Kidney (tissue), 14 donors: Measurements from ENCODE around the gene PHF2. TPM values are rescaled to one million over a fixed set of nuclear protein-coding genes. Genes with fewer than 3 reads are reported as not detected.

Source experiments
- DNase-seq, 5 donors: peaks; one replicate each; pipeline ENCODE4 v3.0.0-alpha.2; 2013 to 2020
- FAIRE-seq: peaks from 2 replicates; lab custom pipeline; 2012; peaks lifted over from hg19 to GRCh38; lab: Jason Lieb, UNC
- H3K27ac ChIP-seq, 2 donors: one replicate each; pipeline ENCODE4 v1.7.0; 2013; ENCODE audit warnings: low read depth in 2 of 2, low read length in 2 of 2, inconsistent platforms in 1 of 2
- H3K27me3 ChIP-seq: one replicate; pipeline ENCODE4 v1.7.1; 2013; ENCODE audit warnings: low read length, inconsistent platforms; ENCODE audit not compliant: control insufficient read depth, insufficient read depth
- H3K36me3 ChIP-seq, 3 donors: one replicate each; pipeline versions ENCODE4 v1.7.0 to v1.7.1; 2013; ENCODE audit warnings: low read length in 3 of 3, control low read depth in 1 of 3, inconsistent platforms in 1 of 3; ENCODE audit not compliant: insufficient read depth in 3 of 3, control insufficient read depth in 2 of 3
- H3K4me1 ChIP-seq, 3 donors: one replicate each; pipeline versions ENCODE4 v1.7.0 to v1.7.1; 2013; ENCODE audit warnings: low read length in 3 of 3, inconsistent platforms in 1 of 3, low read depth in 1 of 3; ENCODE audit not compliant: control insufficient read depth in 2 of 3, insufficient read depth in 2 of 3
- H3K4me3 ChIP-seq, 3 donors: one replicate each; pipeline versions ENCODE4 v1.7.0 to v1.8.1; 2013; ENCODE audit warnings: low read length in 3 of 3, control low read depth in 1 of 3, inconsistent platforms in 1 of 3
- H3K9ac ChIP-seq, 3 donors: one replicate each; pipeline versions ENCODE4 v1.7.0 to v1.7.1; 2013; ENCODE audit warnings: low read length in 3 of 3, control low read depth in 1 of 3, inconsistent platforms in 1 of 3
- H3K9me3 ChIP-seq, 3 donors: one replicate each; pipeline versions ENCODE4 v1.7.0 to v1.7.1; 2013; ENCODE audit warnings: low read length in 3 of 3, control low read depth in 1 of 3, inconsistent platforms in 1 of 3; ENCODE audit not compliant: control insufficient read depth in 2 of 3, insufficient read depth in 1 of 3
- intact Hi-C: fragments of 100-400 bp; cut with DNase I; formaldehyde crosslinking; loops from one replicate; pipeline ENCODE4 v1.11.1; 2022
- polyA plus RNA-seq: library from polyadenylated mRNA; stranded (reverse); fragments of 350-450 nt; fragmentation: Illumina TruSeq; extraction: RNeasy Lipid Tissue Mini Kit (QIAGEN cat#74804); gene quantifications from one replicate; pipeline ENCODE4 v1.2.3, GENCODE V29; 2014; ENCODE audit warnings: low read depth, low replicate concordance; ENCODE audit not compliant: insufficient read depth
- total RNA-seq: library from RNA; stranded (reverse); fragmentation: NEBNext Ultra II Directional; extraction: Animal tissue kit (Norgen Biotek cat#: 25700); gene quantifications from one replicate; pipeline ENCODE4 v1.2.1, GENCODE V29; 2021
- TF ChIP-seq, protein P1 (sequence below): IDR thresholded peaks from 3 replicates; pipeline ENCODE4 v1.5.1; 2012; ENCODE audit warnings: mild to moderate bottlenecking, moderate library complexity, borderline replicate concordance; ENCODE audit not compliant: insufficient read depth; ENCODE audit errors: extremely low read depth
- donor health status: control.
- donor health status: control.
- donor health status: control.
- donor health status: control.
- donor health status: control.
- donor health status: DM: yes; HTN: yes; CAD: no.
- donor health status: Normal renal cell carcinoma (clear cell type).

PHF2 gene
- total and polyA plus RNA-seq, 2 donors from 2014 or later, result 10.2 to 30.7 TPM

- H3K9ac ChIP-seq, result no peak overlapping the region
- FAIRE-seq, result no peak
These were observed 68.2 kb downstream of the PHF2 start for GRCh38 chr9:93644397-93645088.

DNA sequence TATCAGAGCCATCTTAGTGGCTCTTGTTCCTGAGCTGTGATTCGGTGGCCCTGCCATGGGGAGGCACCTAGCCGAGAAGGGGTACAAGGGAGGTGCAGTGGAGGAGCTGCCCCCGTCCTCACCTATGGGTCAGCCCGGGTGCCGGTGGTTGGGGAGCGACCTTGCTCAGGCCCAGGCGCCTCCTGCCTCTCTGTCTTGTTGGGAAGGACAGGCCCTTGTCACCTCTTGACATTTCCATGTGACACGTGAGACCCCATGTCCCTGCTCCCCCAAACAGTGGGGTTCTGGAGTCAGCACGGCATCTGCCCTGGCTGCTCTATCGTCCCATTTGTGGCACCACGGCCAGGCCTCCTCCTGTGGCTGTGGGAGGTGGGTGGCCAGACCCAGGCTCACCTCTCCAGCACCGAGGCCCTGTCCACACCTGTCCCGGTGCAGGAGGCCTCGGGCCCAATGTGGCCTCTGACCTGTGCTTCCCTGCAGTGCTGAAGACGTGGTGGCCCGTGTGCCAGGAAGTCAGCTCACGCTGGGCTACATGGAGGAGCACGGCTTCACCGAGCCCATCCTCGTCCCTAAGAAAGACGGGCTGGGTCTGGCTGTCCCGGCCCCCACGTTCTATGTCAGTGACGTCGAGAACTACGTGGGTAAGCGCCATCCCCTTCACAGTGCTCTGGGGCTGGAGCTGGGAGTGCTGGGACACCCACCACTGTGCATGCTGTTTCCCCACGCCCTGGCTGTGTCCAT, 68.9 kb downstream of the PHF2 start:
- Histone ChIP-seq H3K4me1 (peaks cover 0 to 2% (median 0%) of the 10 kb centered on the region in 3 donors), H3K27ac (no peak overlapping the region), H3K9ac (no peak overlapping the region), H3K4me3 (no peak overlapping the region), H3K27me3 (no peaks in the 10 kb centered on the region), H3K36me3 (peaks cover 12 to 28% (median 28%) of the 10 kb centered on the region in 3 donors), H3K9me3 (no peaks in the 10 kb centered on the region)
- peak in 2 of 5 donors; percentile 19 to 66 for DNase-seq
- FAIRE-seq, result no peak
- TF ChIP-seq, protein P1, sequence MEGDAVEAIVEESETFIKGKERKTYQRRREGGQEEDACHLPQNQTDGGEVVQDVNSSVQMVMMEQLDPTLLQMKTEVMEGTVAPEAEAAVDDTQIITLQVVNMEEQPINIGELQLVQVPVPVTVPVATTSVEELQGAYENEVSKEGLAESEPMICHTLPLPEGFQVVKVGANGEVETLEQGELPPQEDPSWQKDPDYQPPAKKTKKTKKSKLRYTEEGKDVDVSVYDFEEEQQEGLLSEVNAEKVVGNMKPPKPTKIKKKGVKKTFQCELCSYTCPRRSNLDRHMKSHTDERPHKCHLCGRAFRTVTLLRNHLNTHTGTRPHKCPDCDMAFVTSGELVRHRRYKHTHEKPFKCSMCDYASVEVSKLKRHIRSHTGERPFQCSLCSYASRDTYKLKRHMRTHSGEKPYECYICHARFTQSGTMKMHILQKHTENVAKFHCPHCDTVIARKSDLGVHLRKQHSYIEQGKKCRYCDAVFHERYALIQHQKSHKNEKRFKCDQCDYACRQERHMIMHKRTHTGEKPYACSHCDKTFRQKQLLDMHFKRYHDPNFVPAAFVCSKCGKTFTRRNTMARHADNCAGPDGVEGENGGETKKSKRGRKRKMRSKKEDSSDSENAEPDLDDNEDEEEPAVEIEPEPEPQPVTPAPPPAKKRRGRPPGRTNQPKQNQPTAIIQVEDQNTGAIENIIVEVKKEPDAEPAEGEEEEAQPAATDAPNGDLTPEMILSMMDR, result no peak
- intact Hi-C loops, result no loop called here

More at GRCh38 chr9:93644397-93645088, 68.2 kb downstream of the PHF2 start:
- Histone ChIP-seq H3K36me3 (peaks cover 5 to 23% (median 20%) of the 10 kb centered on the region in 3 donors), H3K27ac (no peak overlapping the region), H3K27me3 (no peaks in the 10 kb centered on the region), H3K9me3 (no peaks in the 10 kb centered on the region), H3K4me1 (peaks cover 0 to 2% (median 0%) of the 10 kb centered on the region in 3 donors), H3K4me3 (no peak overlapping the region)
- TF ChIP-seq, protein P1, result no peak
- intact Hi-C loops, result no loop called here
- DNase-seq, result peak in 2 of 5 donors; percentile 21 to 49

- FAIRE-seq (no peak), DNase-seq (peak in 1 of 5 donors; percentile 19)
- H3K4me3 ChIP-seq, result no peak overlapping the region
- peaks cover 0 to 2% (median 0%) of the 10 kb centered on the region in 3 donors for H3K4me1 ChIP-seq
- no peak overlapping the region for H3K27ac ChIP-seq
- H3K36me3 ChIP-seq, result peaks cover 12 to 33% (median 33%) of the 10 kb centered on the region in 3 donors
- H3K9ac ChIP-seq, result no peak overlapping the region
- TF ChIP-seq, protein P1, result no peak
- H3K27me3 ChIP-seq, result no peaks in the 10 kb centered on the region
- intact Hi-C loops, result no loop called here
- H3K9me3 ChIP-seq, result no peaks in the 10 kb centered on the region
These were observed 69.7 kb downstream of the PHF2 start for GRCh38 chr9:93645921-93646639.
